GM18870 (cell line): Measurements from ENCODE around the gene HPCAL1.

Source experiments
- ATAC-seq: cut with Tn5 transposase; IDR thresholded peaks from one replicate; pipeline ENCODE4 v1.9.1; 2021; ENCODE audit warnings: moderate library complexity; ENCODE audit not compliant: unreplicated experiment

HPCAL1 gene

GRCh38 chr2:10332402-10333246 lies 29.9 kb downstream of the HPCAL1 start:
- ATAC-seq, result no peak

- no peak for ATAC-seq
These were observed 30.5 kb downstream of the HPCAL1 start for GRCh38 chr2:10333247-10333613.

GRCh38 chr2:10333966-10334365 lies 31.3 kb downstream of the HPCAL1 start:
- no peak for ATAC-seq

- ATAC-seq, result no peak
These were observed 32.5 kb downstream of the HPCAL1 start for GRCh38 chr2:10335046-10335840.

- ATAC-seq, result no peak
These were observed 33.6 kb downstream of the HPCAL1 start for GRCh38 chr2:10336283-10336682.

- ATAC-seq, result no peak
These were observed 35.0 kb downstream of the HPCAL1 start for GRCh38 chr2:10337449-10338269.

GRCh38 chr2:10338270-10339188 lies 35.8 kb downstream of the HPCAL1 start:
- no peak for ATAC-seq

- ATAC-seq, result no peak
These were observed 37.2 kb downstream of the HPCAL1 start for GRCh38 chr2:10339647-10340592.

GRCh38 chr2:10340593-10340975 lies 37.9 kb downstream of the HPCAL1 start:
- no peak for ATAC-seq

- ATAC-seq, result no peak
These were observed 38.5 kb downstream of the HPCAL1 start for GRCh38 chr2:10341193-10341592.

- no peak for ATAC-seq
These were observed 39.7 kb downstream of the HPCAL1 start for GRCh38 chr2:10342245-10342951.

GRCh38 chr2:10343191-10343590 lies 40.5 kb downstream of the HPCAL1 start:
- ATAC-seq, result no peak

GRCh38 chr2:10343658-10344057 lies 41.0 kb downstream of the HPCAL1 start:
- ATAC-seq, result no peak

- ATAC-seq, result no peak
These were observed 41.7 kb downstream of the HPCAL1 start for GRCh38 chr2:10344105-10345066.

- ATAC-seq, result no peak
These were observed 42.4 kb downstream of the HPCAL1 start for GRCh38 chr2:10345126-10345525.

- no peak for ATAC-seq
These were observed 43.1 kb downstream of the HPCAL1 start for GRCh38 chr2:10345813-10346212.

- no peak for ATAC-seq
These were observed 44.3 kb downstream of the HPCAL1 start for GRCh38 chr2:10346929-10347561.
